Measurements from ENCODE around the gene GIT1. TPM values are rescaled to one million over a fixed set of nuclear protein-coding genes. Genes with fewer than 3 reads are reported as not detected.

GIT1 gene
- total and polyA plus RNA-seq, 2 donors (not counting 3 experiments of a cell fraction or from before 2014, with no cell fraction given) = 75.5 to 92.5 TPM

DNA sequence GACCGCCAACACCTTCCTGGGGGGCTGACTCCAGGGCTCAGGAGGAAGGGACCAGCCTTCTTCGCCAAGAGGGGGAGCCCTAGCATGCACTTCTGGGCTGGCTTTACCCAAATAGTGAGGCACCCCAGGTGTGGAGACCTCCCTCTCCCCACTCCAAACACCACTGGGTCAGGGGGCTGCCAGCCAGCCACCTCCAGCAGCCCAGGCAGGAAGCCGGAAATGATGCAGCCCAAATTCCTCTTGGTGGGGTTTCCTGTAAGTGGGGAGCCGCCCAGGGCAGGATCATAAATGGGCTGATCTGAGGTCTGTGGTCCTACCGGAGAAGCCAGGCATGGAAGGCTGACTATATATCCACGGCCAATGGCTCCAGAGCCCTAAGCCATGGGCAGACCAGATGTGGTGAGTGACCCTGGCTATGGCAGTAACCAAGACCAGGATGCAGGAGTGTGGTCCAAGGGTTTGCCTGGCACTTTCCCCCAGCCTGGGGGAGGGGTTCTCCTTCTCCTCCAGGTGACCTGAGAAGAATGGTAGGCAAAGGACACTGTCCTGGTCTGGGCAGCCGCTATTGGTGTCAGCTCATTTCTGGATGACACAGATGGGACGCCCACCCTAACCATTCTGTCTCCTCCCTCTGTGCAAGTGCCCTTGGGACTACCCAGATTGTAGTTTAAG, 4.2 kb downstream of the GIT1 start:
- dilution Hi-C loops (cut with MboI; ENCODE audit: extremely low pct_ligation_motif_present, low sequenced_read_pairs) (no loop called here), intact Hi-C loops (cut with micrococcal nuclease) (loop anchor here (5.0 kb wide), 1 partner anchor 193 kb away; the partner anchor contains the start of gene TAOK1)
- ChIA-PET POLR2A (no interaction called here), CTCF (interaction anchor here (0.9 to 4.2 kb wide), 5 partner anchors 9 to 32 kb away, joined by 3 to 27 read pairs (median 4); no protein-coding TSS in a partner anchor)
- Histone ChIP-seq H3K27me3 (ENCODE audit: control insufficient read depth in 2 of 2, insufficient read depth in 2 of 2, low read length in 2 of 2) (no peaks in the 10 kb centered on the region), H3K4me3 (replicated peaks in 1 of 3; ENCODE audit: insufficient read depth in 1 of 3, low read depth in 1 of 3, low read length in 3 of 3) (peak overlapping the region in 1 of 3 experiments; percentile 38), H3K4me1 (ENCODE audit: control insufficient read depth, extremely low read depth, insufficient read depth, low read length) (peaks cover 51% of the 10 kb centered on the region), H2AFZ (ENCODE audit: low read depth, low read length) (no peak overlapping the region), H4K20me1 (replicated peaks; ENCODE audit: control insufficient read depth, extremely low read depth, insufficient read depth, low read length) (no peaks in the 10 kb centered on the region), H3K79me2 (ENCODE audit: control insufficient read depth, insufficient read depth, low read length) (peaks cover 73% of the 10 kb centered on the region), H3K9ac (replicated peaks; ENCODE audit: extremely low read depth, insufficient read depth, low read length) (peak overlapping the region; percentile 72), H3K9me3 (replicated peaks; ENCODE audit: control insufficient read depth, insufficient read depth, low read length) (no peaks in the 10 kb centered on the region), H3K27ac (ENCODE audit: insufficient read depth, low read depth, low read length) (peak overlapping the region; percentile 96), H3K9me1 (replicated peaks; ENCODE audit: control insufficient read depth, extremely low read depth, insufficient read depth, low read length) (no peaks in the 10 kb centered on the region), H3K4me2 (ENCODE audit: insufficient read depth, low read length) (peak overlapping the region; percentile 86), H3K36me3 (ENCODE audit: control insufficient read depth in 2 of 2, extremely low read depth in 1 of 2, insufficient read depth in 2 of 2, low read length in 2 of 2) (peaks cover 6 to 21% of the 10 kb centered on the region in 2 experiments)
- TF ChIP-seq FOS (IDR thresholded peaks at IDR 0.05; ENCODE audit: borderline replicate concordance, insufficient read depth, low read length) (peak; percentile 54), EZH2 (IDR thresholded peaks at IDR 0.05; ENCODE audit: borderline replicate concordance, low read depth, low read length, severe bottlenecking) (no peak), POLR2AphosphoS5 (IDR thresholded peaks at IDR 0.05; ENCODE audit: insufficient read depth, low read depth, low read length) (peak; percentile 85), MYC (IDR thresholded peaks at IDR 0.05; ENCODE audit: low read depth, low read length) (no peak), JUN (IDR thresholded peaks at IDR 0.05; ENCODE audit: borderline replicate concordance, insufficient read depth, insufficient read length, low read depth) (peak; percentile 16), MAX (IDR thresholded peaks at IDR 0.05; ENCODE audit: insufficient read depth, insufficient read length) (no peak), GATA2 (IDR thresholded peaks at IDR 0.05; ENCODE audit: insufficient read depth, insufficient read length, low read depth, low read length) (no peak), POLR2A (IDR thresholded peaks at IDR 0.05; ENCODE audit: low read depth, low read length) (peak; percentile 79), CTCF (IDR thresholded peaks at IDR 0.05; ENCODE audit: extremely low read depth in 1 of 2, insufficient read depth in 1 of 2, low read depth in 1 of 2, low read length in 2 of 2) (peak in 1 of 2 donors; percentile 53)
- peak; percentile 95 for FAIRE-seq
- BruUV-seq (replicated peaks) = TSS peak; percentile 88
- DNase-seq (ENCODE audit: low read depth, low spot score) = peak; percentile 57
